Renal cortex interstitium (tissue), 11 donors: Measurements from ENCODE around the gene MFF. TPM values are rescaled to one million over a fixed set of nuclear protein-coding genes. Genes with fewer than 3 reads are reported as not detected.
"Not testable (repeated sequence)": the region's sequence is repeated elsewhere in the genome, so short reads cannot be mapped to it uniquely, and the experiment has no call there.

Experiments used
- DNase-seq, 11 donors: peaks; one replicate each; pipeline ENCODE4 v3.0.0-alpha.2; 2013; ENCODE audit warnings: low read depth in 9 of 11, low spot score in 4 of 11; ENCODE audit errors: extremely low read depth in 1 of 11
- polyA plus RNA-seq, 3 donors: library from polyadenylated mRNA; unstranded; fragments of 120-200 nt; gene quantifications; one replicate each; pipeline ENCODE4 v1.2.1, GENCODE V29; 2013; ENCODE audit not compliant: insufficient read length in 3 of 3

MFF gene
- polyA plus RNA-seq, 3 donors: 124 to 142 (median 137) TPM

GRCh38 chr2:227365833-227366232 is 40.8 kb downstream of the MFF start:
- no peak for DNase-seq

- DNase-seq: no peak
These were observed 41.8 kb downstream of the MFF start for GRCh38 chr2:227366769-227367426.

- no peak for DNase-seq
These were observed 42.4 kb downstream of the MFF start for GRCh38 chr2:227367427-227367795.

- DNase-seq: no peak
These were observed 43.5 kb downstream of the MFF start for GRCh38 chr2:227368574-227368973.

- no peak for DNase-seq
These were observed 45.0 kb downstream of the MFF start for GRCh38 chr2:227370092-227370491.

GRCh38 chr2:227370791-227371312 is 45.8 kb downstream of the MFF start:
- DNase-seq: no peak

DNA sequence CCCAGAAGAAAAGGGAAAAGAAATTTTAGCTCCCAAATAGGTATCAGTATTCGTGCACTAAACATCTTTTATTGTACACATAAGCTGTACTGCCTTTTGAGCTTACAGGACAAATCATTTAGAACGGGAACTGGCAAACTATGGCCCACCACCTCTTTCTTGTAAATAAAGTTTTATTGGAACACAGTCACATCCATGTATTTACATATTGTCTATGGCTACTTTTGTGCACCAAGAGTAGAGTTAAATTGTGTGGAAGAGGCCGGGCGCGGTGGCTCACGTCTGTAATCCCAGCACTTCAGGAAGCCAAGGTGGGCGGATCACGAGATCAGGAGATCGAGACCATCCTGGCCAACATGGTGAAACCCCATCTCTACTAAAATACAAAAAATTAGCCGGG is 48.3 kb downstream of the MFF start:
- no peak for DNase-seq

DNA sequence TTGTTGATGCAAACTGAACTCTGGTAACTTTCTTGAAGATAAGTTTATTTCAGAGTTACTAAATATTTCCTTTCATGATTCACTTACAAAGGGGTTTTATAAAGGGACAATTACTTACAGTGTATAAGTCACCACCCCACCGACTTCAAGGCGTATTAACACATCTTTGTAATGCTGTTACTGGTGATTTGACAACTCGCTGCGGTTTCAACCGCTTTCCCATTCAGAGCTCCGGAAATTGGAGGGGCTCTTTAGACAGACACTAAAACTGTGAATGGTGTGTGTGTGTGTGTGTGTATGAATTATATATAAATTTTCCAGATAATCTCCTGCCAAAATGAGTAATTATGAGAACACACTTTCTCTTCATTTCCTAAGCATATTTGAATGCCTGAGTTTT is 49.1 kb downstream of the MFF start:
- DNase-seq: no peak

DNA sequence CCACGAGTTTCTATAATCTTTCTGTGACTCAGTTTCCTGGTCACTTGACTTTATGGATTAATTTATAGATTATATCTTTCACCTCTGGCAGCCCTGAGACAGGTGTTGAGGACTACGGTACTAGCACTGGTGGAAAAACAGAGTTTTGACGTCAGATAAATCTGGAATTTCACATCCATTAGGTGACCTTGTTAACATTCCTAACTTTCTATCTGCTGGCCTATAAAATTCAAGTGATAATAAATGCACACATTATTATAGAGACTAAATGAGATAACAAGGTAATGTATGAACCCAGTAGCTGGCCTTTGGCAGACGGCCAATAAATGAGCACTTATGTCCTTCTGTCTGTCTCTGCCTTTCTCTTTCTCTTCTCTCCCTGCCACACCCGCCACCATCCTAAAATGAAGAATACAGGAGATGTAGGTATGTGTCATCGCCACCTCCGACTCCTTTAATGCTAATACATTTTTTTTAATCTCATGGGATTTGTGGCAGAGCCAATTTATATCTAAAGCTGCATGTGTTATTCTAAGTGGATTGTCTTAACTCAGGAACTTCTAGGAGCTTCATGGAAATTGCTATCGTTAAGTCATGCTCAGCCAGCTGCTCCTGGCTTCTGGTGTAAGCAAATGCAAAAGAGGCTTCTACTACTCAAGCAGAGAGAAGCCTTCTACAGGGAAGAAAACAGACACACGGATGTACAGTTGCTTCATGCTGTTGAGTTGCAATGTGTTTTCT is 51.8 kb downstream of the MFF start:
- DNase-seq: no peak

GRCh38 chr2:227377467-227378351 is 52.7 kb downstream of the MFF start:
- DNase-seq: no peak

GRCh38 chr2:227378371-227378782 is 53.3 kb downstream of the MFF start:
- no peak for DNase-seq

- no peak for DNase-seq
These were observed 54.0 kb downstream of the MFF start, which contains the start of gene TM4SF20 for GRCh38 chr2:227379095-227379494. TSS of gene TM4SF20 (minus strand) at chr2:227379306. CDS start at chr2:227379268, 38 bp downstream.

DNA sequence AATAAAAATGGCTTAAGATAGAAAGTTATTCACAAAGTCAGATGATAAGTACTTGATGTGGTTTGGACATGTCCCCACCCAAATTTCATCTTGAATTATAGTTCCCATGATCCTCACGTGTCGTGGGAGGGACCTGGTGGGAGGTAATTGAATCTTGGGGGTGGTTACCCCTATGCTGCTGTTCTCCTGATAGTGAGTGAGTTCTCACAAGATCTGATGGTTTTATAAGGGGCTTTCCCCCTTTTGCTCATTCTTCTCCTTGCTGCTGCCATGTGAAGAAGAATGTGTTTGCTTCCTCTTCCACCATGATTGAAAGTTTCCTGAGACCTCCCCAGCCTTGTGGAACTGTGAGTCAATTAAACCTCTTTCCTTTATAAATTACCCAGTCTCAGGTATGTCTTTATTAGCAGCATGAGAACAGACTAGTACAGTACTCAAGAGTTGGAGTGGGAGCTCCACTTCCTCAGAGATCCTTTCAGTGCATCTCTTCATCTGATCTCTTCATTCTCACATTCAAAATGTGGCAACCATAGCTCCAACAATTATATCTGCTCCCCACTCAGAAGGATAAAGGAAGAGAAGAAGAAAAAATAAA is 57.3 kb downstream of the MFF start:
- not testable (repeated sequence) for DNase-seq

DNA sequence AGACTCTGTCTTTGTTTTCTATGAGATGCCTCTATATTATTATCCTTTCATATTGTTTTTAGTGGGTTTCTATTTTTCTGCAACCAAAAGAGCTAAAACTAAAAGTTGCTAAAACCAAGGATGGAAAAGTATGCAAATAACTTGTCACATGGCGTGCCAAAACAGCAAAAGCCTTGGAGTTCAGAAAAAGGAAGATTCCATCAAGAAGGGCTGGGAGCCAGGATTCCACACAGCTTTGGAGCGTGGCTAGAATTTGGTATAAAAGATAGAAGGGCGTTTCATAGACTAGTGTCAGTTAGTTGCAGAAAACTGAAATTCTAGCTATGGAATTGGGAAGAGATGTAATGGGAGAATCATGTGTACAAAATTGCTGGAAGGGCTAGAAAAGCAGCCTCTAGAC is 58.6 kb downstream of the MFF start:
- no peak for DNase-seq

GRCh38 chr2:227386630-227387029 is 61.6 kb downstream of the MFF start:
- DNase-seq: no peak

GRCh38 chr2:227387583-227387982 is 62.5 kb downstream of the MFF start, which contains the start of gene SCYGR1:
TSS of gene SCYGR1 (minus strand) at chr2:227387949. CDS start at chr2:227387949, 0 bp downstream.
- DNase-seq: not testable (repeated sequence)

DNA sequence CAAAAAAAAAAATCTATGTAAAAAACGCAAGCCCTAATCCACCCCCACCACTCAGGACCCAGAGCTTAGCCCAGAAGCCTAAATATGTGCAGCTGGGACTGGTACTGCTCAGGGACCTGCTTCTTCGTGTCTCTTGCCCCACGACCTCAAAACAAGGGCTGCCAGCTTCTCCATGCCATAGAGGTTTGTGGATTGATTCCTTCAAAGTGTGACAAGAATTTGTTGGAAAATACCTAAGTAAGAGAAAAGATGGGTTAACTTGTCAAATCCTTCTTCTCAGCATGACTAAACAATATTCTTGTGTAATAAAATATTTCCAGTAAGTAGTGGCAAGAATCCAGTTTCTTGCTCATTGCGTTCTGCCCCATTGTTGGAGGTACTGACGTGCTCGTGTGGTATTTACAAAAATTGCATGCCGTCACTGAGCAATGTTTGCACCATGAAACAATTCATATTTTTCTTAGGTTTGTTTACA is 63.5 kb downstream of the MFF start:
- DNase-seq: no peak

DNA sequence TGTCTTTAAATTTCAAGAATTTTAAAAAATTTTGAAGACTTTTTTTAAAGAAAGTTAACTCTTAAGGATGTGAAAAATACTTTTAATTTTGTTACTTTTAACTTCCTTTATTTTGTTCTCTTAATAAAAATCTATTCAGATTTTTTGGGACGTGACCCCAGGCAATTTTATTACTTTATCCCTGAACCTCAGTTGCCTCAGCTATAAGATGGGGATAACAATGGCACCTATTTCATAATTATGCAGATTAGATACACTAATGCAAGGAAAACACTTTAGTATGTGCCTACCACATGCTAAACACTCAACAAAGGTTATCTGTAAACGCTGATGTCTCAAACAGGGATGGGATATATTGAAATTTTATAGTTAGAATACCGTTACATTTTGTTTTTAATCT is 64.2 kb downstream of the MFF start:
- DNase-seq: no peak

DNA sequence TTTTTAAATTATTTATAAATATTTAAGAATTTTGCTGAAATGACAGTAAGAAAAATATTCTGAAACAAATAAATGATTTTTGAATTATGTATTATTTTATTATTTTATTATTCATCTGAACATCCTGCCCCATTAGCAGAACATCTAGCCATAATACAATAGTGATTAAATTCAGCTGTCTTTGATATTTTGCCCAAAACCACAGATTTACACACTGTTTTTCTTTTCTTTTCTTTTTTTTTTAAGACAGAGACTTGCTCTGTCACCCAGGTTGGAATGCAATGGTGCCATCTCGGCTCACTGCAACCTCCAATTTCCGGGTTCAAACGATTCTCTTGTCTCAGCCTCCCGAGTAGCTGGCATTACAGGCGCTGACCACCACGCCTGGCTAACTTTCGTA is 64.6 kb downstream of the MFF start:
- no peak for DNase-seq
